Cardiac muscle cell (in vitro differentiated cells and primary cell): ENCODE results near the gene EYA4. TPM values are rescaled to one million over a fixed set of nuclear protein-coding genes. Genes with fewer than 3 reads are reported as not detected.

Experiments used
- DNase-seq, 2 donors: peaks; one replicate each; pipeline versions ENCODE4 v3.0.0 to v3.0.0-alpha.2; 2010 to 2017; ENCODE audit warnings: low read depth in 1 of 2, low spot score in 1 of 2
- H3K27ac ChIP-seq: fragments of 200-600 bp; sonication (generic); 2 replicates; pipeline ENCODE4 v1.5.1; 2016
- H3K27me3 ChIP-seq: fragments of 200-600 bp; sonication (generic); 2 replicates; pipeline ENCODE4 v1.6.0; 2016; ENCODE audit warnings: control low read depth
- H3K36me3 ChIP-seq: fragments of 200-600 bp; sonication (generic); 2 replicates; pipeline ENCODE4 v1.5.1; 2016; ENCODE audit warnings: control low read depth
- H3K4me1 ChIP-seq: fragments of 200-600 bp; sonication (generic); 2 replicates; pipeline ENCODE4 v1.8.1; 2017; ENCODE audit warnings: low read depth, mild to moderate bottlenecking, mixed run types
- H3K4me3 ChIP-seq: fragments of 200-600 bp; sonication (generic); 2 replicates; pipeline ENCODE4 v1.5.1; 2016; ENCODE audit warnings: mild to moderate bottlenecking
- H3K9me3 ChIP-seq: fragments of 200-600 bp; sonication (generic); 2 replicates; pipeline ENCODE4 v1.5.1; 2017; ENCODE audit warnings: low read depth, mild to moderate bottlenecking, control low read depth
- polyA plus RNA-seq: library from polyadenylated mRNA; unstranded; fragments of >200 nt; fragmentation: Nextera tagmentation; extraction: Ambion mirVana; gene quantifications from 2 replicates; pipeline ENCODE4 v1.2.1, GENCODE V29; 2016
- total RNA-seq: library from RNA; depleted of rRNA; stranded (reverse); fragments of >200 nt; gene quantifications from 2 replicates; pipeline ENCODE4 v1.2.3, GENCODE V29; 2016
- TF ChIP-seq, protein P1 (sequence below): IDR thresholded peaks from 2 replicates; pipeline ENCODE4 v1.5.1; 2012; ENCODE audit warnings: low read depth, mild to moderate bottlenecking, low read length

EYA4 gene
- total and polyA plus RNA-seq, 2 experiments from 2014 or later, result 0.03 to 0.11 TPM

DNA sequence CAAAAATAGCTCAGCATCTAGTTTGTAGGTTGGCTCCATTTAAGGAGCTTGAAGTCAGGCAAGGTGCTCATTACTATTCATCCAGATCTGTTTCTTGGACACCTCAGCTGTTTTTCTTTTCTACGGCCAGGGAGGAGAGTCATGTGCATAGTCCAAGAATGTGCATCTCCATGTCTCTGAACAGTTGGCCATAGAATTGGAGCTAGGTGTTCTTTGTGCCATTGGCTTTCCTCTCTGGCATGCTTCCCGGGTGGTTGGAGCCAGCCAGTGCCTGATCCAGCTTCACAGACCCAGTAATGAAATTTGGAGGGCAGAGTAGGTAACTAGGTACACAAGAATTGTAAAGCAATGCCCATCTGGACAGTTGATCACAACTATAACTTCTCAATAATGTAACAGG, 21.6 kb downstream of the EYA4 start:
- DNase-seq, result no peak
- Histone ChIP-seq H3K4me1 (no peaks in the 10 kb centered on the region), H3K9me3 (no peaks in the 10 kb centered on the region), H3K27ac (no peak overlapping the region), H3K4me3 (no peak overlapping the region), H3K36me3 (no peaks in the 10 kb centered on the region), H3K27me3 (no peaks in the 10 kb centered on the region)
- TF ChIP-seq, protein P1, sequence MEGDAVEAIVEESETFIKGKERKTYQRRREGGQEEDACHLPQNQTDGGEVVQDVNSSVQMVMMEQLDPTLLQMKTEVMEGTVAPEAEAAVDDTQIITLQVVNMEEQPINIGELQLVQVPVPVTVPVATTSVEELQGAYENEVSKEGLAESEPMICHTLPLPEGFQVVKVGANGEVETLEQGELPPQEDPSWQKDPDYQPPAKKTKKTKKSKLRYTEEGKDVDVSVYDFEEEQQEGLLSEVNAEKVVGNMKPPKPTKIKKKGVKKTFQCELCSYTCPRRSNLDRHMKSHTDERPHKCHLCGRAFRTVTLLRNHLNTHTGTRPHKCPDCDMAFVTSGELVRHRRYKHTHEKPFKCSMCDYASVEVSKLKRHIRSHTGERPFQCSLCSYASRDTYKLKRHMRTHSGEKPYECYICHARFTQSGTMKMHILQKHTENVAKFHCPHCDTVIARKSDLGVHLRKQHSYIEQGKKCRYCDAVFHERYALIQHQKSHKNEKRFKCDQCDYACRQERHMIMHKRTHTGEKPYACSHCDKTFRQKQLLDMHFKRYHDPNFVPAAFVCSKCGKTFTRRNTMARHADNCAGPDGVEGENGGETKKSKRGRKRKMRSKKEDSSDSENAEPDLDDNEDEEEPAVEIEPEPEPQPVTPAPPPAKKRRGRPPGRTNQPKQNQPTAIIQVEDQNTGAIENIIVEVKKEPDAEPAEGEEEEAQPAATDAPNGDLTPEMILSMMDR, result no peak

DNA sequence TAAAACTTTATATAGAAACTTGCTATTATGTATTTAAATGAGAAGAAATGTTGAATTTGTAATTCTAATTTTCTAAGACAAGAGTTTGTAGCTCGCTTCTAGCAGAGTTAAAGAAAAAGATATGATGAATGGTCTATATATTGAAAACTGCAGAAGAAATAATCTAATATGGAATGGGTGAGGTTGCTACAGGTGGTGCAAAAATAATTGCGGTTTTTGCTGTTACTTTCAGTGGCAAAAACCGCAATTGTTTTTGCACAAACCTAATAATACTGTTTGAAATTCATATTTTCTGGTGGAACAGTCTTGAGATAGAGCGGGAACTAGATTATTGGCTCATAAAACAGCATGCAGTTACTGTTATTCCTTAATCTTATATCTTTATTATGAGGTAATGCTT, 23.9 kb downstream of the EYA4 start:
- Histone ChIP-seq H3K27me3 (no peaks in the 10 kb centered on the region), H3K4me3 (no peak overlapping the region), H3K27ac (no peak overlapping the region), H3K36me3 (no peaks in the 10 kb centered on the region), H3K4me1 (no peaks in the 10 kb centered on the region), H3K9me3 (no peaks in the 10 kb centered on the region)
- no peak for DNase-seq
- TF ChIP-seq, protein P1, result no peak

DNA sequence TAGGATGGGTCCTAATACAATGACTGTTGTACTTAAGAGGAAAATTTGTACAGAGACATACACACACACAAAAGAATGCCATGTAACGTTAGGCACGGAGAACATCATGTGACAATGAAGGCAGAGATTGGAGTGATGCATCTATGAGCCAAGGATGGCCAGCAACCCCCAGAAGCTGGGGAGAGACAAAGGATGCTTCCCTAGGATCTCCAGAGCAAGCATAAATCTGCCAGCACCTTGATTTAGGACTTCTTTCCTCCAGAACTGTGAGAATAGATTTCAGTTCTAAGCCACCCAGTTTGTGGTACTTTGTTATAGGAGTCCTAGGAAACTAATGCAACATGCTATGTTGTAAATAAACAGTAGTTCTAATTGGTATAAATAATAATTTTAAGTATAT, 25.0 kb downstream of the EYA4 start:
- H3K27me3 ChIP-seq, result no peaks in the 10 kb centered on the region
- TF ChIP-seq, protein P1, result no peak
- no peak for DNase-seq
- no peak overlapping the region for H3K4me3 ChIP-seq
- no peaks in the 10 kb centered on the region for H3K36me3 ChIP-seq
- no peak overlapping the region for H3K27ac ChIP-seq
- H3K9me3 ChIP-seq, result no peaks in the 10 kb centered on the region
- no peaks in the 10 kb centered on the region for H3K4me1 ChIP-seq

DNA sequence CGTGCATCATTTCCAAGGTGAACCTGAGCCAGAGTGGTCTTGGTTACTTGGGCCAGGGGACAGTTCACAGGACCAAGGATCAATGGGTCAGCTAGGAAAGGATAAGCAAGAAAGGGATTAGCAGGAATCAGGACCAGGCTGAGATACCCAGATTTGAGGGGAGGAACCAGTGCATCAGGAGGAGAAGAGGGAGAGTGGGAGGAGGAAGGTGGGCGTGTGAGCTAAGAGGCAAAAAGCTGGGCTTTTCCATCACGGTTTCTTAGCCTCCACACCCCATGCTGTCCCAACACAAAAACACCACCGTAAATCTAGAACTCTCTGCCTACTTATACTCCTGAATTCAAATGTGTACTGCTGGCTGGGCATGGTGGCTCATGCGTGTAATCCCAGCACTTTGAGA, 27.5 kb downstream of the EYA4 start:
- Histone ChIP-seq H3K4me3 (no peak overlapping the region), H3K36me3 (no peaks in the 10 kb centered on the region), H3K27me3 (no peaks in the 10 kb centered on the region), H3K4me1 (no peaks in the 10 kb centered on the region), H3K9me3 (no peaks in the 10 kb centered on the region), H3K27ac (no peak overlapping the region)
- TF ChIP-seq, protein P1, result no peak
- no peak for DNase-seq

DNA sequence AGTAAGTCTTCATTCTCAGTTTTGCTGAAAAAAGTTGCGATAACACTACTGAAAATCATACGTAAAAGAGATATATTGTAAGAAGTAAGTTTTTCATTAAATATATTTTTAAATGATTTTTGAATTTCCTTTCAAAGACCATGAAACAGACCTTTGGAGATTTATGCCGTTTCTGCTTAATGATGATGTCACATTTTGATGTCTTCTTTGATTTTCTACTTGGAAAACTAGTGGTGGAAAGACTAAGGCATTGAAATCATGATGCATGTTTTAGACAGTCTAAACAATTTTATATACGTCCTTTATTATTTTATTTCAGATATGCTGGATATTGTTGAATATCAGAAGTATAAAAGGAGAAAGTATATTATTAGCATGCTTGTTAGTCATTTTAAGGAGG, 33.7 kb downstream of the EYA4 start:
- Histone ChIP-seq H3K9me3 (no peaks in the 10 kb centered on the region), H3K27ac (no peak overlapping the region), H3K4me3 (no peak overlapping the region), H3K36me3 (no peaks in the 10 kb centered on the region), H3K4me1 (no peaks in the 10 kb centered on the region), H3K27me3 (no peaks in the 10 kb centered on the region)
- TF ChIP-seq, protein P1, result no peak
- no peak for DNase-seq

DNA sequence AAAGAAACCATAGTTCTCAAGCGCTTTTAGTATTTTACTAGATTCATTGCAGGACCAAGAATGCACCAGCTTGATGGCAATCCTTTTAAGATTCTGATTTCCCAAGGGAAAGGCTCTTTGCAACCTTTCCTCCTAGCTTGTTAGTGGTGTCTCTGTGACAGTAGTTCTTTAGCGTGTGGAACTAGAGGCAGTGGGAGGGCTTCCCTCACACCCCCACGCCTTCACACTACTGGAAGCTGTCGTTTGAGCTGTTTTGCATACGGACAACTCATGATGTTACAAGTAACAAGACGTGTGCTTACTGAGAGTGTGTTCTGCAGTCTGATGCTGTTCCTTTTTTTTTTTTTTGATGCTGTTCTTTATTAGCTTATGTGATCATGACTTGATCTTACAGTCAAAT, 34.1 kb downstream of the EYA4 start:
- no peaks in the 10 kb centered on the region for H3K36me3 ChIP-seq
- H3K4me1 ChIP-seq, result no peaks in the 10 kb centered on the region
- no peak overlapping the region for H3K4me3 ChIP-seq
- no peak overlapping the region for H3K27ac ChIP-seq
- no peak for DNase-seq
- TF ChIP-seq, protein P1, result no peak
- no peaks in the 10 kb centered on the region for H3K27me3 ChIP-seq
- no peaks in the 10 kb centered on the region for H3K9me3 ChIP-seq
